Uterus (tissue), 4 donors: ENCODE measurements around the gene FOSB. TPM values are rescaled to one million over a fixed set of nuclear protein-coding genes. Genes with fewer than 3 reads are reported as not detected.
"Not testable (repeated sequence)": the region's sequence is repeated elsewhere in the genome, so short reads cannot be mapped to it uniquely, and the experiment has no call there.

Experiments used
- DNase-seq, 2 donors: peaks; one replicate each; pipeline ENCODE4 v3.0.0-alpha.2; 2019 to 2020
- H3K27ac ChIP-seq, 2 donors: fragments of 200-600 bp; sonication (generic); 1 replicate in 1 of 2; 2 replicates in 1 of 2; pipeline ENCODE4 v1.5.1; 2016 to 2018
- H3K27me3 ChIP-seq, 2 donors: fragments of 200-600 bp; sonication (generic); one replicate each; pipeline ENCODE4 v1.5.1; 2018 to 2019; ENCODE audit warnings: control low read depth in 1 of 2
- H3K36me3 ChIP-seq, 2 donors: fragments of 200-600 bp; sonication (generic); one replicate each; pipeline ENCODE4 v1.5.1; 2019; ENCODE audit warnings: control low read depth in 1 of 2
- H3K4me1 ChIP-seq, 2 donors: fragments of 200-600 bp; sonication (generic); one replicate each; pipeline ENCODE4 v1.5.1; 2018 to 2019; ENCODE audit warnings: control low read depth in 1 of 2
- H3K4me3 ChIP-seq, 2 donors: fragments of 200-600 bp; sonication (generic); 1 replicate in 1 of 2; 2 replicates in 1 of 2; pipeline ENCODE4 v1.5.1; 2018 to 2019; ENCODE audit warnings: mild to moderate bottlenecking in 1 of 2
- H3K9me3 ChIP-seq, 2 donors: fragments of 200-600 bp; sonication (generic); one replicate each; pipeline ENCODE4 v1.5.1; 2019; ENCODE audit warnings: control low read depth in 1 of 2
- CTCF ChIP-seq, 4 experiments: fragments of 200-600 bp in 2 of 4; fragments of 450-650 bp in 2 of 4; sonication (generic) in 2 of 4; IDR thresholded peaks; one replicate each; pipeline ENCODE4 v1.5.1; 2016 to 2019; ENCODE audit warnings: antibody characterized with exemption in 4 of 4, mild to moderate bottlenecking in 2 of 4, moderate library complexity in 1 of 4
- POLR2A ChIP-seq, 2 donors: fragments of 450-650 bp; IDR thresholded peaks; one replicate each; pipeline ENCODE4 v1.6.1; 2016; ENCODE audit warnings: antibody characterized with exemption in 2 of 2, mild to moderate bottlenecking in 1 of 2, moderate library complexity in 1 of 2
- intact Hi-C: fragments of 100-400 bp; cut with DNase I; formaldehyde crosslinking; loops from one replicate; pipeline ENCODE4 v1.15.1; 2023; ENCODE audit warnings: low total_unique reads
- total RNA-seq, 4 donors: library from RNA; depleted of rRNA in 3 of 4; stranded (reverse); fragments of >200 nt in 3 of 4; gene quantifications; one replicate each; pipeline versions ENCODE4 v1.1.0 to v1.2.4, GENCODE V29; 2014 to 2023
- donor health status: DM: yes; HTN: yes; CAD: no.

The FOSB gene
- total RNA-seq, 4 donors from 2014 or later, result 8.1 to 52.1 (median 28.6) TPM; not detected in 1

- intact Hi-C loops, result no loop called here
- no peak for TF ChIP-seq POLR2A (IDR thresholded peaks at IDR 0.05)
- no peak for TF ChIP-seq CTCF (IDR thresholded peaks at IDR 0.05)
- peak; percentile 59 to 75 for DNase-seq
Observed at GRCh38 chr19:45424191-45425058, 43.4 kb upstream of the FOSB start.

GRCh38 chr19:45428384-45429231, 39.2 kb upstream of the FOSB start:
- Histone ChIP-seq H3K36me3 (no peaks in the 10 kb centered on the region), H3K9me3 (no peaks in the 10 kb centered on the region), H3K27me3 (no peaks in the 10 kb centered on the region), H3K4me1 (no peaks in the 10 kb centered on the region), H3K4me3 (peak overlapping the region; percentile 33 to 47), H3K27ac (peak overlapping the region; percentile 80 to 95)
- peak; percentile 52 to 70 for DNase-seq
- intact Hi-C loops, result no loop called here
- peak in 3 of 4 experiments; percentile 38 to 44 (median 44) for TF ChIP-seq CTCF (IDR thresholded peaks at IDR 0.05)
- peak in 1 of 2 donors; percentile 44 for TF ChIP-seq POLR2A (IDR thresholded peaks at IDR 0.05)

More at GRCh38 chr19:45424191-45425058, 43.4 kb upstream of the FOSB start:
- peak overlapping the region; percentile 50 to 57 for H3K4me3 ChIP-seq
- no peaks in the 10 kb centered on the region for H3K4me1 ChIP-seq
- H3K27ac ChIP-seq, result peak overlapping the region; percentile 87 to 89
- no peaks in the 10 kb centered on the region for H3K27me3 ChIP-seq
- H3K9me3 ChIP-seq, result no peaks in the 10 kb centered on the region
- H3K36me3 ChIP-seq, result no peaks in the 10 kb centered on the region

GRCh38 chr19:45429896-45430295, 37.9 kb upstream of the FOSB start:
- H3K4me3 ChIP-seq, H3K9me3 ChIP-seq, intact Hi-C loops, H3K4me1 ChIP-seq, H3K36me3 ChIP-seq, DNase-seq, H3K27ac ChIP-seq, H3K27me3 ChIP-seq: not testable (repeated sequence)

- DNase-seq, H3K4me3 ChIP-seq, H3K36me3 ChIP-seq, H3K9me3 ChIP-seq, intact Hi-C loops, H3K27me3 ChIP-seq, H3K27ac ChIP-seq, H3K4me1 ChIP-seq: not testable (repeated sequence)
Observed at GRCh38 chr19:45431008-45431407, 36.8 kb upstream of the FOSB start.

GRCh38 chr19:45432543-45432942, 35.3 kb upstream of the FOSB start:
- H3K4me1 ChIP-seq, H3K27me3 ChIP-seq, H3K9me3 ChIP-seq, intact Hi-C loops, H3K4me3 ChIP-seq, H3K36me3 ChIP-seq, H3K27ac ChIP-seq, DNase-seq: not testable (repeated sequence)

GRCh38 chr19:45437328-45437727, 30.5 kb upstream of the FOSB start:
- DNase-seq, result no peak
- no peak for TF ChIP-seq CTCF (IDR thresholded peaks at IDR 0.05)
- TF ChIP-seq POLR2A (IDR thresholded peaks at IDR 0.05), result no peak
- Histone ChIP-seq H3K27me3 (no peaks in the 10 kb centered on the region), H3K4me3 (no peak overlapping the region), H3K36me3 (no peaks in the 10 kb centered on the region), H3K9me3 (no peaks in the 10 kb centered on the region), H3K4me1 (no peaks in the 10 kb centered on the region), H3K27ac (no peak overlapping the region)
- intact Hi-C loops, result no loop called here
